Germinal center (tissue), 1 donor: ENCODE data around the gene CELSR1.
"Not testable (repeated sequence)": the region's sequence is repeated elsewhere in the genome, so short reads cannot be mapped to it uniquely, and the experiment has no call there.

Source experiments
- DNase-seq: peaks from one replicate; pipeline ENCODE4 v3.0.0; 2012; ENCODE audit warnings: mixed read lengths, low spot score

The CELSR1 gene

DNA sequence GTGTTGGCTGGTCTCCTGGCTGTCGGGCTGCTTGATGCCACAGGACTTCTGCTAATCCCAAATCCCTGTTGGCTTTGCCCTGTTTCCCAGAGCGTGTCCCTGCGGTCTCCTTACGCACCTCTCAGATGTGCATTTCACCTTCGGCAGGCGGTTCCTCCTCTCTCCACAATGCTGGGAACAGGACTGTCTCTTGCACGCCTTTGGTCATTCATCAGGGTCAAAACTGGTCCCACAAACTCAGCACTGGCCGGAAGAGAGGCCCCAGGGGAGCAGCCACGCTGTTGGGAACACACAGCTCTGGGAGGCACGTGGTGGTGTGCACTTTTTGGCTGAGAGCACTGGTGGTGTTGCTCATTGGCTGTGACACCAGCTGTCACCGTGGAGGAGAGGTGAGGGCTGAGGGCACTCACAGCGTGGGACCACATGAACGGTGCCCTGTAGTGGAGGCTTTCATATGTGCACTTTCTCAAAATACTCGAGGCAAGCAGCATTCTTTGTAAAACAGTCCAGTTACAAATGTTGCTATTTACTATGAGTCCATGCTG lies 217.2 kb downstream of the CELSR1 start:
- DNase-seq, result no peak

DNA sequence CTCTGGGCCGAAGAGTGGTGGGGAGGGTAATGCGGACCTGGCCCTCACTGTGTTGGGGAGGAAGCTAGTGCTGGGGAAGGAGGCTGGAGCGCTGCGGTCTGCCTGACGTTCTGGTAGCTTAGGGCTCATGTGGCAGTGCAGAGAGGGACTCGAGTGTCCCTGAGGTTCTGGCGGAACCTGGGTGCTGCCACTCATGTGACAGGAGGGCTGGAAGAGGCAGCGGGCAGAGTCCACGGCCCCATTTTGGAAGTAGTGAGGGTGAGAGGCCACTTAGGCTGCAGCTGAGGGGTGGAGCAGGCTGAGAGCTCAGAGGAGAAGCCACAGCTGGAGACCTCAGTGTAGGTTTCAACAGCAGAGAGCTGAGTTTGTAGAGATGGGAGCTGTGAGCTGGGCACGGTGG lies 218.1 kb downstream of the CELSR1 start:
- no peak for DNase-seq

DNA sequence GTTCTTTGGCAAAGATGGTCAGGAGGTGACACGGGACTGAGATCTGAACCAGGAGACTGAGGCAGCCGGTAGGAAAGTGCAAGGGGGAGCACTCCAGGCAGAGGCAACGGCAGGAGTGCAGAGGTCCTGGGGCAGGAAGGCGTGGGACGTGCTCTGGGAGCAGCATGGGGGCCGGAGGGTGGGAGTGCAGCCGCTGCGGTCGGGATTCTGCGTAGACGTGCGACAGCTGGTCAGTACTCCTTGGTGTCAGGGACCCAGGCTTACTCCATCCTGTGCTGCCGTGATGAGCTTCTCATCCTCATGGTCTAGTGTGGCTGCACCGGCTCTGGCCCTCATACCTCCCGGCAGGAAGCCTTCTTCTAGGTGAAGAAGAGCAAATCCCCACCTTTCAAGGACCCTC lies 218.8 kb downstream of the CELSR1 start:
- no peak for DNase-seq

DNA sequence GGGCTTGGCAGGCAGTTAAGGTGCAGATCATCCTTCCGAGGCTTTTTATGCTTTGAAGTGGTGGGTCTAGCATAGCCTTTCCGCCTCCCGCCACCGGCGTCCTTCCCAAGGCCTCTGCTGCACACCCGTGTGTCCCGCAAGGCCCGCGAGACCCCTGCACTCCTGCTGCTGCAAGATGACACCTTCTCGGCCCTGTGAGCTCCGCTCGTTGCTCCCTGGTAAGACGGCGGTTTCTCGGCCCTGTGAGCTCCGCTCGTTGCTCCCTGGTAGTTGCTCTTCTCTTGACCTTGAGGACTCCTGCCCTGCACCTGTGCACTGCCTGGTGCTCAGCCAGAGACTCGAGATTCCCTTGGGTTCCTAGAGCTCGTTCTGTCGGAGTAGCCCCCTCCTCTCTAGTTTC lies 219.8 kb downstream of the CELSR1 start:
- no peak for DNase-seq

DNA sequence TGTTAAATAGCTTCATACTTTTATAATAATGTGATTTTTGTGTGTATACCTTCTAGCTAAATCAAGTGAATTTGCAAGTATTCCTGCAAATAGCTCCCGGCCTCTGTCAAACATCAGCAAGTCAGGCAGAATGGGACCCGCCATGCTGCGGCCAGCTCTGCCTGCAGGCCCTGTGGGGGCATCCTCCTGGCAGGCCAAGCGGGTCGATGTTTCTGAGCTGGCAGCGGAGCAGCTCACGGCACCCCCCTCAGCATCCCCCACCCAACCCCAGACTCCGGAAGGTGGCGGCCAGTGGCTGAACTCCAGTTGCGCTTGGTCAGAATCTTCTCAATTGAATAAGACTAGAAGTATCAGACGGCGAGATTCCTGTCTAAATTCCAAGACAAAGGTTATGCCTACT lies 221.4 kb downstream of the CELSR1 start:
- DNase-seq, result no peak

DNA sequence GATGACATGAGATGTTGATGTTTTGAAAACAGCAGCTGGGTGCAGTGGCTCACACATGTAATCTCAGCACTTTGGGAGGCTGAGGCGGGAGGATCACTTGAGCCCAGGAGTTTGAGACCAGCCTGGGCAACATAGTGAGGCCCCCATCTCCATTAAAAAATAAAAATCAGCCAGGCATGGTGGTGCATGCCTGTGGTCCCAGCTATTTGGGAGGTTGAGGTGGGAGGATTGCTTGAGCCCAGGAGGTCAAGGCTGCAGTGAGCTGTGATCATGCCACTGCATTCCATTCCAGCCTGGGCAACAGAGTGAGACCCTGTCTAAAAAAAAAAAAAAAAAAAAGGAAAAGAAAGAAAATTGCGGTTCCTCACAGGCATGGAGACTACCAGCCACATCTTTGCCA lies 224.6 kb downstream of the CELSR1 start:
- not testable (repeated sequence) for DNase-seq

DNA sequence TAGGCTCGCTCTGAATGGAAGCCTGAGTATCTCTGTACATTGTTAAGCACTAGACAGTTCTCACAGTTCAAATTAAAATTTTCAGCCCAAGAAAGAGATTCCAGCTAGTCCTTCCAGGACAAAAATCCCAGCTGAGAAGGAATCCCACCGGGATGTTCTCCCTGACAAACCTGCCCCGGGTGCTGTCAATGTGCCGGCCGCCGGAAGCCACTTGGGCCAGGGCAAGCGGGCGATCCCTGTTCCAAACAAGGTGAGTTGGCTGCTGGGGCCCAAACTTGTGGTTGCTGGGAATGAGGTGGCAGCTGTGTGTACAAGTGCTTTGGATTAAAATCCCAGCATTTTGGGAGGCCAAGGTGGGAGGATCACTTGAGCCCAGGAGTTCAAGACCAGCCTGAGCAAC lies 225.4 kb downstream of the CELSR1 start:
- DNase-seq, result no peak
